Measurements from ENCODE around the gene CRTC1.

The CRTC1 gene, protein sequence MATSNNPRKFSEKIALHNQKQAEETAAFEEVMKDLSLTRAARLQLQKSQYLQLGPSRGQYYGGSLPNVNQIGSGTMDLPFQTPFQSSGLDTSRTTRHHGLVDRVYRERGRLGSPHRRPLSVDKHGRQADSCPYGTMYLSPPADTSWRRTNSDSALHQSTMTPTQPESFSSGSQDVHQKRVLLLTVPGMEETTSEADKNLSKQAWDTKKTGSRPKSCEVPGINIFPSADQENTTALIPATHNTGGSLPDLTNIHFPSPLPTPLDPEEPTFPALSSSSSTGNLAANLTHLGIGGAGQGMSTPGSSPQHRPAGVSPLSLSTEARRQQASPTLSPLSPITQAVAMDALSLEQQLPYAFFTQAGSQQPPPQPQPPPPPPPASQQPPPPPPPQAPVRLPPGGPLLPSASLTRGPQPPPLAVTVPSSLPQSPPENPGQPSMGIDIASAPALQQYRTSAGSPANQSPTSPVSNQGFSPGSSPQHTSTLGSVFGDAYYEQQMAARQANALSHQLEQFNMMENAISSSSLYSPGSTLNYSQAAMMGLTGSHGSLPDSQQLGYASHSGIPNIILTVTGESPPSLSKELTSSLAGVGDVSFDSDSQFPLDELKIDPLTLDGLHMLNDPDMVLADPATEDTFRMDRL

DNA sequence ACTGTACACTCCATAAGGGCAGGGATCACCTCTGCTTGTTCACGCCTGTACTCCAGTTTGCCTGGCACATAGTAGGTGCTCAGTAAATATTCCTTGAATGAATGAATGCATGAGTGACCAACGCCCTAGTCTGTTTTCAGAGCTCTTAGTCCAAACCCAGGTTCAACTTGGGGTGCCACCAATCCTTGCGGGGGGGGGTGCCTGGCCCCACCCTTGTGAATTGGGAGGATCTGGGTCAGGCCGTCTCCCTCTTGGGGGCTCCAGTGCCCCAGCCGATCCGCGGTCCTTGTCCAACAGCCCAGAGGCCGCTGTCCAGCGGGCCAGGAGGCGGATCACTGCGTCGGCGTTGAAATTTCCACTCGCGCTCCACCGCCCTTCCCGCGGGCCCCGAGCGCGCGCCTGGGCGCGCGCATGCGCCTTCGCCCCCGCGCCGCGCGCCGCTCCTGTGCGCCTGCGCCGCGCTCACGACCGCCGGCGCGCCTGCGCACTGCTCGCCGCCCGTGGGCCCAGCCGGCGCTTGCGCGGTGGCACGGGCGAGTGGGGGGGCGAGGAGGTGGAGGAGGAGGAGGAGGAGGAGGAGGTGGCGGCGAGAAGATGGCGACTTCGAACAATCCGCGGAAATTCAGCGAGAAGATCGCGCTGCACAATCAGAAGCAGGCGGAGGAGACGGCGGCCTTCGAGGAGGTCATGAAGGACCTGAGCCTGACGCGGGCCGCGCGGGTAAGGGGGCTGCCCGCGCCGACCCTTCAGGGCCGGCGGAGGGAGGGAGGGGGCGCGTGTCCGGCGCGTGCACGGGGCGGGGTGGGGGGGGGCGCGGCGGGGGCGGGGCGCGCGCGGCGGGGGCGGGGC, at the start of gene CRTC1:
TSS of gene CRTC1 (plus strand) at position 572 of the 849 bp plus-strand sequence. CDS start at position 595, 23 bp downstream.
- peak; percentile 93 for DNase-seq (ENCODE audit: low read depth)

DNA sequence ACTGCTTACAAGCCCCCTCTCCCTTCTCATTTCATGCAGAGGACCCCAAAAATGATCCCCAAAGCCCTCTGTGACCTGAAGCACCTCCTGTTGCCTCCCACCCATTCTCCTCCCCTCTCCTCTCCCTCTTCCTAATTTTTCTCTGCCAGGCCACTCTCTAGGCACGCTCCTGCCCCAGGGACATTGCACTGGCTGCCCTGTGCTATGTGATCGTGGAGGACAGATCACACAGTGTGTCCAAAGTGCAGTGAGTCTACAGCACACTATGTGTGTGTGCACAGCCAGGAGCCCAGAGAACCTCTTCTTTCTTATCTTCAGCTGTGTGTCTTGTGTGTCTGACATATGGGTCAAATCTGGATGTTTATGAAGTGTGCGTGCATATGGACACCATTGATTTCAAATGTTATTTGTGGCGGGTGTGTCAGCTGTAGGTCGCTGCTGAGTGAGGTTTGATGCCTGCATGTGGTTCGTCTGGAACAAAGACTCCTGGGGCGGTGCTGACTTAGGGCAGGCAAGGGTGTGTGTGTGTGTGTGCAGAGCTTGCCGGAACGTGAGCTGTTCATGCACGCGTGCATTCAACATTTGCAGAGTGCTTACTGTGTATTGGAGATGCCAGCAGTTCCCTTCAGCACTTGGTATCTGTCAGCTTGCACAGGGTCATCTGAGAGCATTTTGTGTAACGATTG, 48.7 kb upstream of the CRTC1 start:
- DNase-seq (ENCODE audit: low read depth): no peak

DNA sequence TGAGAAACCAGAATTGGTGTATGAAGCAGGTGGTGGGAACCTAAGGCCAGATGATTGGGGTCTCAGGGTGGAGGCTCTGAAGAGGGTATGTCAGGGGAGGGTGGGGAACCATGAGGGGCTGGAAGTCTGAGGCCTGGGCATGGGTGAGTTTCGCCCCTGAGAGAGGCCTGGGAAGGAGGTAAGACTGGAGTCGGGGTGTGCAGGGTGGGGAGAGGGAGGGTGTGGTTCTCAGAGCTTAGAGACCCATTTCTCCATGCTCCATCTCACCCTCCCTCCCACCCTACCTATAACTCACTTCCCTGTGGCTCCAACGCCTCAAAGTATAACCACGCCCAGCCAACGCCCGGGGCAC, 47.7 kb upstream of the CRTC1 start:
- no peak for DNase-seq (ENCODE audit: low read depth)

DNA sequence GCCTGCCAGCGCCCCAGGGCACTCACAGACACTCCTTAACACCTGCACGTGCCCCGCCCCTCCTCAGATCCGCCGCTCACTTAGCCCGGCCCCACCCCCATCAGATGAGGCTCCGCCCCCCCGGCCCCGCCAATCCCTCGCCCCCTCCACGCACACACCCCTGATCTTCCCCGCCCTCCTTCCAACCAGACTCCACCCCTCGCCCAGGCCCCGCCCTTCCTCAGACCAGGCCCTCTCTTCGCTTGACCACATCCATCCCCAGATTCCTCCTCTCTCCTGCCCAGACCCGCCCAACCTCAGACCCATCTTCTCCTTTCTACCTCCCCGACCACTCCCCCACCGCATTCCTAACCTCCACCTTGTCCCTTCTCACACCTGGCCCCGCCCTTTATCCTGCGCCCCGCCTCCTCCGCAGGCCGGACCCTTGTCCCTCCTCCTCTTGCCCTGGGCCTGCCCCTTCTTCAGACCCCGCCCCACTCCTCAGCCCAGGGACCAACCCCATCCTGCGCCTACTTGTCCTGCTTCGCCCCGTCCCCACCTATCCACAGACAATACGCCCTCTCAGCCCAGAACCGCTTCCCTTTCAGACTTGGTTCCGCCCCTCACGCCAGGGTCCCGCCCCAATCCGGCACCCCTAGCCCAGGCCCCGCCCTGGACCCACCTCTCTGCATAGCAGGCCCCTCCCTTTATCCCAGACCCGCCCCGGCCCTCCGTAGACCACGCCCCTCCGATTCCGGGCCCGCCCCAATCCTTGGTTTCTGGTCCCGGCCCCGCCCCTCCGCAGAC, 47.1 kb upstream of the CRTC1 start:
- DNase-seq (ENCODE audit: low read depth): peak; percentile 95

DNA sequence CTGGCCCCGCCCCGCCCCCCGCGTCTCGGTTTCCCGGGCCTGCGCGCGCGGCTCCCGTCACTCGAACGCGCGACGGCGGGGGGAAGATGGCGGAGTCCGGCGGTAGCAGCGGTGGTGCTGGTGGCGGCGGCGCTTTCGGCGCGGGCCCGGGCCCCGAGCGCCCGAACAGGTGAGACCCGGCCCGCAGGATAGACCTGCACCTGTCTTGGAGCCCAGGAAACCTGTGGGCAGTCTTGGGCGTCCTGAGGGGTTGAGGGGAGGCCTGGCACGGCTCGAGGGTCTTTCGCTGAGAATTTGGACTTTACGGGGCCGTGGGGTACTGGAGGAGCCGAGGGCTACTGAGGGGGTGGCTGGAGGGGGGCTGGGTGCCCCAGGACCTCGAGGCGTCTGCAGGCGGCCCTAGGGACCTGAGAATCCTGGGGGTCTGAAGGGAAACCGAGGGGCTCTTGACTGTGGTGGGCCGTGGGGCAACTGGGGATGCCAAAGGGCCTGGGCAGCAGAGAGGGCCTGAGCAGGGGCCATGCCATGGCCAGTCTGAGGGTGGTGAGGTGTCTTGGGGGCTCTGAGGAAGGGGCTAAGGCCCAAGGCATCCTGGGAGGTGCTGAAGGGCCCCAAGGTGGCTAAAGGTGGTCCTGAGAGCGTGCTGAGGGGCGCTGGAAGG, 46.4 kb upstream of the CRTC1 start, which contains the start of gene KLHL26:
TSS of gene KLHL26 (plus strand) at position 60 of the 661 bp plus-strand sequence. CDS start at position 87, 27 bp downstream.
- DNase-seq (ENCODE audit: low read depth): no peak

DNA sequence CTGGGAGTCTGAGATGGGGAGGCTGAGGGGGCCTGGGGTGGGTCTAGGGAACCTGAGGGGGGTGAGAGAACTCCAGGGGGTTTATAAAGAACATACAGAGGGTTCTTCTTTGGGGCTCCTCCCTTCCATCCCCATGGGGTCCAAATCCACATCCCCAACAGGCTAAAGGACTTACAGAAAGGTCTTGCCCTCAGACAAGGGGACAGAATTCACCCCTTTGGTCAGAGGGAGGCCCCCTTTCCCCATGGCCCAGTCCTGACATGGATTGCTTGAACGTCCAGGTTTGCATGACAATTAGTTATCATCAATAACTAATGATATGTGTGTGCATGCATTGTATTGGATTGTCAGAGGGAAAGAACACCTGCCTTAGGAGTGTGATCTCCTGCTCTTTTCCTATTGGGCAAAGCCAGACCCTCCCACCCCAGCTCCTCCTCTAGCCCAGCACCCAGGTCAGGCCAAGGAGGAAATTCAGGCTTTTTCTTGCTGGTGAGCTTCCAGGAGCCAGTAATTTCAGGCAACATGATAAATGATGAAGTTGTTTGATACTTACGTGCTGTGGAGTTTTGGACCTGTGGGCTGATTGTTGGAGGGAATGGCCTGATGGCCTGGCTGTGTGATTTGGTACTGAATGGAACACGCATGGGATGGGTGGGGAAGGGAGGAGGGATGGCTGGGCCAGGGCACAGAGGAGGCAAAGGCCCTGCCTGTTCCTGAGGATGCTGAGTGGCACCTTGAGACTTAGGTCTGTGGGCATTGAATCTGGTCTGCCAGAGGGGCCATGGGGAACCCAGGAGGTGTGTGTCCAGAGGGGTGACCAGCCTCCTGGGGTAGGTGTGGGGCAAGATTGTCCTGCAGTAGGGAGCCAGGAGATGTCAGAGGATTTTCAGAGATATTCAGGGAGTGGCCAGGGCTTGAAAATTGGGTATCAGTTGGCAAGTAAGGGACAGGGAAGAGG, 45.5 kb upstream of the CRTC1 start:
- no peak for DNase-seq (ENCODE audit: low read depth)

DNA sequence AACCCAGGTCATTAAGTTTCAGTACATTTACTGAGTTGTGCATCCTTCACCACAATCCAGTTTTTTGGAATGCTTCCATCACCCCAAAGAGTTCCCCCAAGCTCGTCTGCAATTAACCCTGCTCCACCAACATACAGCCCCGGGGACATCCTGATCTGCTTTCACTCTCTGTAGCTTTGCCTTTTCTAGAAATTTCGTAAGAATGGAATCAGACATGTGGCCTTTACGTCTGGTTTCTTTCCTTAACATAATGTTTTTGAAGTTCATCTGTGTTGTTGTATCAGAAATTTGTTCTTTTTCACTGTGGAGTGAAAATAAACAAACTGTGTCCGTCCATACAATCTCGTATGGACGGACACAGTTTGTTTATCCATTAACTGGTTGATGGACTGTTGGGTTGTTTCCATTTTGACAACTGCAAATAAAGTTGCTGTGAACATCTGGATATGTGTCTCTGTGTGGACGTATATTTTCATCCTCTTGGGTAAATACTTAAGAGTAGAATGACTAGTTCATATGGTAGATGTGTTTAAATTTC, 43.7 kb upstream of the CRTC1 start:
- DNase-seq (ENCODE audit: low read depth): no peak

DNA sequence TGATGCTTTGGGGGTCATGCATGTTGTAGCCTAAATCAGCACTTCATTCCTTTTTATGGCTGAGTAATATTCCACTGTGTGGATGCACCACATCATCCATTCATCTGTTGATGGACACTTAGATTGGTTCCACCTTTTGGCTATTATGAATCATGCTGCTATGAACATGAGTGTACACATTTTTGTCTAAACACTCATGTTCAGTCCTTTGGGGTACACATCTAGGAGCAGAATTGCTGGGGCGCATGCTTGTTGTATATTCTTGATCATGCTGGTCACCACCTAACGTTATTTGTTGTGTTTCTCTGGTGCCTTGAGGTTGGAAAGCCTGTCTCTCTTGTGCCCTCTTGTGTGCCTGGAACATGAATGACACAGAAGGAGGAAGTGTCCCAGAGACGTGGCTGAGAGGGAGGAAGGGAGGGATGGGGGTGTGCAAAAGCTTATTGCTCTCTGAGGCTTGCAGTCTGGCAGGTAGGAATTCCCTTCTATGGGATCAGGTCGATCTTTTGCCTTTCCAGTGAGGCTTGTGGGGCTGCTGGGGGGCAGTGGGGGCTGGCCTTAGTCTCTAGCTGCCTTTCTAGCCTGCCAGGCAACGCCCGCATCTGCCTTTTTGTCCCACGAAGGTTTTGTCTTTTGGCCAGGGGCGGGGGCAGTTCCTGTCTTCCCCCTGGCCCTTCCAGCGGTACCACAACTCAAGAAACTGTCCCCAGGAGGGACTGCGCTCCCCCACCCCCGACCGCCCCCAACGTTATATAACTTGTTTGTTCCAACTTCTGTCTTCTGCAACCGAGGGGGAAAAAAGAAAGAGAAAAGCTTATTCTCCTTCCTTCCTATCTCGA, 39.1 kb upstream of the CRTC1 start:
- DNase-seq (ENCODE audit: low read depth): no peak

DNA sequence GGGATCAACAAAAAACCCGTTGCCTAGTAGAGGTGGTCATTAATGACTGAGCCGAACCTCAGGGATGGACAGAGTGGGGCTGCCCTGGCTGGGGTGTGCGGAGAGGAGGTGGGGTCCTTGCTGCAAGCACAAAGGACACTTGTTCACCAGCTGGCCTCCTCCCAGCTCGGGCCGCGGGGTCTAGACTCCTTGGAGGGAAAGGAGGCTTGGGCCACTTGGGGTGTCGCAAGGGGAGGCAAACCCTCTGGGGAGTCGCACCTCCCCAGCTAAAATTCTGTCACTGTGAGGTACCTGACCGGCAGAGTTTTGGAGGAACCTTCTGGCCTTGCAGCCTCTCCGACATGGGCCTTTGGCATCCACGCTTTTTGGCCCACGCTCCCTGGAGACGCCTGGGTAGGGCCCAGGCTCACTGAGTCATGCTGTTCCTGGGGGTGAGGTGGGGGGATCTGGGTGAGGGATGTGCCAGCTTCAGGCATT, 38.4 kb upstream of the CRTC1 start:
- DNase-seq (ENCODE audit: low read depth): no peak

DNA sequence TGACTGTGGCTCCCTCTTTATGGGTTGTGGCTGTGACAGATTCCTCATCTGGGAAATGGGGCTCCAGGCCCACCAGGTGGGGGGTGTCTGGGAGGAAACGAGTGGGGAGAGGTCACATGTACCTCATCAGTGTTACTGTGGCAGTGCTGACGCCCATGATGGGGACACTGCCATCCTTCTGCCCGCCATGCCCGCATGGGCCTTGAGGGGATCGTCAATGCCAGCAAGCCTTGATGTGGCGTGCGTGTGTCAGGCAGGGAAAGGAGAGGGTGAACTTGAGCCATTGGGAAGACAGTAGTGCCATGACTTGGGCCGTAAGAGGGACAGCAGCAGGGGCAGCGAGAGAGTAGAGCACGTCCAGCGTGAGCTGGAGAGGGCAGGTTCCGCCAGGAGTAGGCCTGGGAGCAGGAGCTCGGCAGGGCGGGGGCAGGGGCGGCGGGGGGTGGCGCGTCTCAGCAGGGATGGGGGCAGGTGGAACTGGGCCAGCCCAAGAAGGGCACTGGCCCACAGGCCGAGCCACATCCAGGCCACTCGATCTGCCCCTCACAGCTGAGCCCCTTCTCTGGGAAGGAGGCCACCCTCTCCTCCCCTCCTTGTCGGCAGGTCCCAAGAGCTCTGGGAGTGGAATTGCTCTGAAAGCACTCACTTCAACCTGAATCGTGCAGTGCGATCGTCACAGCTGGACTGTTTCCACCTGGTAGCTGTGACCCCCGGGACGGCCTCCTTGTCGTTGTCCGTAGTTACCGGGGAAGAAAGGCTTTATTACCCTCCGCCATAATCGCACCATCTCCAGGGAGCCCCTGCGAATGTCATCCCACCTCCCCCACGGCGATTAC, 36.7 kb upstream of the CRTC1 start:
- DNase-seq (ENCODE audit: low read depth): no peak

DNA sequence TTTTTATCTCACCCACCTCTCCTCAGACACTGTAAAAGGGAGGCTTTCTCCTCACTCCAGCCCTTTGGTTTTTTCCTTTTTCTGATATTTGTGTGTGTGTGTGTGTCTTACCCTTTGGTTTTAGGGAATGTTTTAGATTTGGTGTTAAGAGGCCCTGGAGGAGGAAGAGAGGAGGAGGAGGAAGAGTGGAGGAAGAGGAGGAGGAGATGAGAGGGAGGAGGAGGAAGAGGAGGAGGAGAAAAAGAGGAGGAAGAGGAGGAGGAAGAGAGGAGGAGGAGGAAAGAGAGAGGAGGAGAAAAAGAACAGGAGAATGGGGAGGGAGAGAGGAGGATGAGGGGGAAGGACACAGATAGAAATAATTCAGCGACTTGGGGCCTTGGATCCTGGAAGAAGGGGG, 36.1 kb upstream of the CRTC1 start:
- no peak for DNase-seq (ENCODE audit: low read depth)

DNA sequence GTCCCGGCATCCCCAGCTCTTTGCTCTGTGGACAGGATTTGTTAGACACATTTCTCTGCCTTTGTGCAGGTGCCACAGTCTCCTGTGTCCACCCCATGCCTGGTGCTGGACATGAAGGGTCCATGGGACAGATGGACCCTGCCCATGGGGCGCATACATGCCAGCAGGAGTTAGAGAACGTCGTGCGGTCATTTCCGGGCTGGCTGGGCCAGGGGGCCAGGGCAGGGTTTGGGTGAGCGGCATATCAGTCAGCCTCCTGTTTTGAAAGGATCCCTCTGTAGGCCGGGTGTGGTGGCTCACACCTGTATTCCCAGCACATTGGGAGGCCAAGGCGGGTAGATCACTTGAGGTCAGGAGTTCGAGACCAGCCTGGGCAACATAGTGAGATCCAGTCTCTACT, 35.7 kb upstream of the CRTC1 start:
- no peak for DNase-seq (ENCODE audit: low read depth)

DNA sequence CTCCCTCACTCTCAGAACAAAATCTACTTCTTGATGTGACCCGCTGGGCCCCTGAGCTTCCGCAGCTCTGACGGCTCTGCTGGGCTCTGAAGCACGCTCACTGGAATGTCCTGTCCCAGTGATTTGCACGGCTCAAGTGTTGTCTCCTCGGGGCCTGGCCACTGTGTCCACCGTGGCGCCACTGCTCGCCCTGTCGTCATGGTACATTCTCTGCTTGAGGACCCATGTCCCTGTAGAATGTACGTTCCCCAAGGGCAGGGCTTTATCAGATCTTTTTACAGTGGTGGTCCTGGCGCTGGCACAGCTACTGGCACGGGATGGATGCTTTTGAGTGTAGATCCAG, 34.5 kb upstream of the CRTC1 start:
- DNase-seq (ENCODE audit: low read depth): no peak

DNA sequence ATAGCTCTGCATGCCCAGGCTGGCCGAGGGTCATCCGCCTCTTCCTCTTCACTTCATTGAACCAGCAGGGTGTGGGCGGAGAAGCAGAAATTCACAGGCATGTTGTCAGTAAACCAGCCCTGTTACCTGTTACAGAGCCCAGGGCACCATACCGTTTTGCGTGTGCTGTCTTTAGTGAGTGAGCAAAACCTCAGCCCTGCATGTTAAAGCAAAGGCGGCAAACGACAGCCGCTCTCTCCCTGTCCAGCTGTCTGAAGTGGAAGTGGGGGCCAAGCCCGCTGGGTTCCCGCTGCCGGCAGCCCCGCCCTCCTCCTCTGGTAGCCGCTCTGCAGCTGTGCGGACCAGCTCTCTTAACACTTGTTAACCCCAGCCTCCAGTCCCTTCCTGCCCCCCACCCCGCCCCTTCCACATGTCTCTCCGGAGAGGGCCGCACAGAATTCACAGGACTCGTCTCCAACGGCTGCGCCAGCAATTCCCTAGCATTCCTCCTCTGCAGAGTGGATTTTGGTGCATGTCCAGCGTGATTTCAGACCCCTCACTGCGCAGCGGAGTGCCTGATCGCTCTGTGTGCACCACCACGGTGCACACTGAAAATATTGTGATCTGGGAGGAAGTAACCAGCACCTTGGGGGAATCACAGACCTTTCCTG, 34.0 kb upstream of the CRTC1 start:
- DNase-seq (ENCODE audit: low read depth): no peak

DNA sequence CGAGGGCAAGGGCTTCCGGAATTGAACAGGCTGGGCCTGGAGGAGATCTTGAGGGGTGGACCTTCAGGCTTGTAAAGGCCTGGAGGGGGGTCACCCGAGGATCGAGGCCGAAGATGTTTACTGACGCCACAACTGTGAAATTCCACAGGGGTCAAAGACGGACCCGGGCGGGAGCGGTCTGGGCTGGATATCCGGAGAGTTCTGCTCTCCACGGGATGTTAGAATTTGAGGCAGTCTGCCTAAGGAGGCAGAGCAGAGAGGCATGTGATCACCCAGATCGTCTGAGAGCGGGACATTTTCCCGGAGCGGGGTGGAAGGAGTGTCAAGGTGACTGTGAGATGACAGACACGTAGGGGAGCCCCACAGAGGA, 33.5 kb upstream of the CRTC1 start:
- DNase-seq (ENCODE audit: low read depth): no peak

DNA sequence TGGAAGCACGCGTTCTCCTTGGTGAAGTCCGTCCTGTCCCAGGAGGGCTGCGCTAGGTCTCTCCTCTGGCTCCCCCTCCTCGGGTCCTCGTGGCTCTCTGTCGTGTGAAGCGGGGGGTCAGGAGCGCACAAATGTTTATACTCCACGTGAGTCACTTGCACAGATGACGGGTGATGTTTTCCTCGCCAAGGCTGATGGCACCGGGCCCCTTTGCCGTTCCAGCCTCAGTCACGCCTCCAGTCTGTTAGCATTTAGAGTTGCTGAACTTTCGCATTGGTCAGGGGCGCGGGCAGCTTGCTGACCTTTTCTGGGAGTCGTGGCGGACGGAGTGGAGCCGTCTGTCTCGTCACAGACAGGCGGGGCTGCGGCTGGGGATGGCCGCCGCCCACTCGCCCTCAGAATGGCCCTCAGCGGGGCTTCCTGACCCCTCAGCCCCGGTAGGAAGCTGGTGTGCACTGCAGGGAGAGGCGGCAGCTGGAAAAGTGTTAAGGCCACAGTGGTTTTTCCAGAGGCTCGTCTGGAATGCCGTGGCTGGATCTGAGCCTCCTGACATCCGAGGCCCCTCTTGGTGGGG, 32.9 kb upstream of the CRTC1 start:
- no peak for DNase-seq (ENCODE audit: low read depth)

DNA sequence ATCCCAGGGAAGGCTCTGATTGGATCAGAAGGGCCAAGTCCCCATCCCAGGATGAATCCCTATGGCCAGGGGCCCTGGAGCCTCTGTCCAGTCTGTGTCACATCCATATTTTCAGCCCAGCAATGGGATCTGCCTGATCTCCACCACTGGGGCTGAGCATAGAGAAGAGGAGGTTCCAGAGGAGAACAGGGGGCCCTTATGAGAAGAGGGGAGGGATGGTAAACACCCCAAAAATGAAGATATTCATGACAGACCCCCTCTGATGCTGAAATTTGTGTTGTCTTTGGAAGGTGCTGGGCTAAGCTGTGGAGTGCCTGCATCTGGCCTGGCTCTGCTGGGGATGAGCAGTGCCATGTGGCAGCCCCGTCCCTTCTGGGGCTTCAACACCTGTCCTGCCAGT, 32.2 kb upstream of the CRTC1 start:
- no peak for DNase-seq (ENCODE audit: low read depth)

Data from stimulated activated CD8-positive, alpha-beta memory T cell treated with anti-CD3 and anti-CD28 coated beads, Interleukin-12 subunit alpha, Interleukin-12 subunit beta, amount 100 ng/mL, for 4 hours (primary cell).